Caco-2 (cell line): ENCODE results near the gene ZNF765. TPM values are rescaled to one million over a fixed set of nuclear protein-coding genes. Genes with fewer than 3 reads are reported as not detected.

Source experiments
- BruUV-seq: library from RNA; stranded (reverse); fragments of 400-500 nt; replicated peaks from 2 replicates; lab custom pipeline; 2021; lab: Mats Ljungman, UMichigan
- CTCF ChIA-PET: fragments of 300-600 bp; sonication (Branson Sonifier 250); formaldehyde crosslinking; loops from one replicate; lab custom pipeline; 2022; ENCODE audit warnings: antibody characterized with exemption; lab: Charles Lee
- POLR2A ChIA-PET: fragments of 300-600 bp; sonication (Branson Sonifier 250); formaldehyde crosslinking; loops from one replicate; lab custom pipeline; 2022; ENCODE audit warnings: antibody characterized with exemption; lab: Charles Lee
- DNase-seq, 2 experiments: peaks; one replicate each; pipeline versions ENCODE4 v3.0.0 to v3.0.0-alpha.2; 2020 to 2022
- H3K27me3 ChIP-seq: replicated peaks from 2 replicates; pipeline ENCODE4 v1.6.0; 2011; ENCODE audit warnings: low read length; ENCODE audit not compliant: control insufficient read depth, insufficient read depth
- H3K36me3 ChIP-seq: 2 replicates; pipeline ENCODE4 v1.5.1; 2011; ENCODE audit warnings: low read length; ENCODE audit not compliant: control insufficient read depth, insufficient read depth
- H3K4me1 ChIP-seq: fragments of 250-450 bp; sonication (Bioruptor Pico); 2 replicates; pipeline ENCODE4 v1.5.1; 2020; ENCODE audit warnings: mild to moderate bottlenecking
- H3K4me3 ChIP-seq: 2 replicates; pipeline ENCODE4 v1.5.1; 2011; ENCODE audit warnings: low read depth, mild to moderate bottlenecking, control low read depth, low read length
- H3K9me3 ChIP-seq: fragments of 250-450 bp; sonication (Bioruptor Pico); 2 replicates; pipeline ENCODE4 v1.5.1; 2020; ENCODE audit warnings: mild to moderate bottlenecking, moderate library complexity
- H3K27ac Mint-ChIP-seq: one replicate; pipeline ENCODE4 v1.8.0; 2022; ENCODE audit warnings: mixed read lengths; ENCODE audit not compliant: unreplicated experiment
- H3K27me3 Mint-ChIP-seq: one replicate; pipeline ENCODE4 v1.8.0; 2022; ENCODE audit warnings: mixed read lengths; ENCODE audit not compliant: insufficient read depth, unreplicated experiment
- H3K36me3 Mint-ChIP-seq: one replicate; pipeline ENCODE4 v1.8.0; 2022; ENCODE audit warnings: mild to moderate bottlenecking, mixed read lengths; ENCODE audit not compliant: insufficient read depth, unreplicated experiment
- H3K4me1 Mint-ChIP-seq: one replicate; pipeline ENCODE4 v1.8.0; 2022; ENCODE audit warnings: low read depth, mixed read lengths; ENCODE audit not compliant: unreplicated experiment
- H3K4me3 Mint-ChIP-seq: one replicate; pipeline ENCODE4 v1.8.0; 2022; ENCODE audit warnings: mild to moderate bottlenecking, moderate library complexity, mixed read lengths; ENCODE audit not compliant: unreplicated experiment
- H3K9me3 Mint-ChIP-seq: one replicate; pipeline ENCODE4 v1.8.0; 2022; ENCODE audit warnings: mixed read lengths; ENCODE audit not compliant: unreplicated experiment
- intact Hi-C: fragments of 100-400 bp; cut with micrococcal nuclease; formaldehyde crosslinking; loops from one replicate; pipeline ENCODE4 v1.10.0; 2022; ENCODE audit not compliant: unreplicated experiment
- total RNA-seq: library from RNA; stranded (reverse); gene quantifications from 2 replicates; pipeline ENCODE4 v1.2.3, GENCODE V29; 2022
- TF ChIP-seq, protein P1 (sequence below), 2 experiments: fragments of 200-600 bp in 1 of 2; IDR thresholded peaks; 1 replicate in 1 of 2; 2 replicates in 1 of 2; pipeline versions ENCODE4 v1.5.1 to v1.8.0; 2011 to 2022; ENCODE audit warnings: antibody characterized with exemption in 1 of 2, control low read depth in 1 of 2, inconsistent platforms in 1 of 2, low read depth in 1 of 2, low read length in 1 of 2, mild to moderate bottlenecking in 1 of 2, moderate library complexity in 1 of 2; ENCODE audit not compliant: insufficient read depth in 1 of 2, severe bottlenecking in 1 of 2, unreplicated experiment in 1 of 2

The ZNF765 gene
- total RNA-seq, 1 experiment from 2014 or later: 13.1 TPM

DNA sequence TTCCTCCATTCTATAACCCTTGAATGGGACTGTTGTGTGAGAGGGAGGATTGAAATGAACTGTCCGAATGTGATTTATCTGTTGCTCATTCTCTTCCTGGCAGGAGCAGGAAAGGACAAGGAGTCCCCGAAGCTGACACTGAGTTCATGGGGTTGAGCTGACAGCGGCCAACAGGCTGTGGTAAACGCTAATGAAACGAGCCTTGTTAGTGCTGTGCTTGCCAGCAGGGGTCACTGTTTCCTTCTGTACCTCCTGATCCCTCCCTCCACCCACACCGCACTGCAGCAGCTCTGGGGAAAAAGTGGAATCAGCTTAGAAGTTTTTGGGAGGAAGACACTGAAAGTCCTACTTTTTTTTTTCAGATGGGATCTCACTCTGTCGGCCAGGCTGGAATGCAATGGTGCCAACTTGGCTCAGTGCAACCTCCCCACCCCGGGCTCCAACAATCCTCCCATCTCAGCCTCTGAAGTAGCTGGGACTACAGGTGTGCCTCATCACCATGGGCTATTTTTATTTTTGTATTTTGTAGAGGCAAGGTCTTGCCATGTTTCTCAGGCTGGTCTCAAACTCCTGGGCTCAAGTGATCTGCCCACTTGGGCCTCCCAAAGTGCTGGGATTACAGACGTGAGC, 30.1 kb downstream of the ZNF765 start:
- peak; percentile 50 to 56 for DNase-seq
- no peaks in the 10 kb centered on the region for H3K27me3 ChIP-seq
- no peak overlapping the region for H3K4me3 ChIP-seq
- no peaks in the 10 kb centered on the region; the same call in 1 of the 2 replicates for H3K36me3 ChIP-seq
- no peaks in the 10 kb centered on the region for H3K9me3 Mint-ChIP-seq
- peaks cover 26% of the 10 kb centered on the region for H3K9me3 ChIP-seq
- H3K36me3 Mint-ChIP-seq: peaks cover 35% of the 10 kb centered on the region
- intact Hi-C loops: no loop called here
- H3K4me3 Mint-ChIP-seq: no peak overlapping the region
- POLR2A ChIA-PET: no interaction called here
- no peaks in the 10 kb centered on the region for H3K27me3 Mint-ChIP-seq
- H3K4me1 ChIP-seq: peaks cover 21% of the 10 kb centered on the region
- TF ChIP-seq, protein P1, sequence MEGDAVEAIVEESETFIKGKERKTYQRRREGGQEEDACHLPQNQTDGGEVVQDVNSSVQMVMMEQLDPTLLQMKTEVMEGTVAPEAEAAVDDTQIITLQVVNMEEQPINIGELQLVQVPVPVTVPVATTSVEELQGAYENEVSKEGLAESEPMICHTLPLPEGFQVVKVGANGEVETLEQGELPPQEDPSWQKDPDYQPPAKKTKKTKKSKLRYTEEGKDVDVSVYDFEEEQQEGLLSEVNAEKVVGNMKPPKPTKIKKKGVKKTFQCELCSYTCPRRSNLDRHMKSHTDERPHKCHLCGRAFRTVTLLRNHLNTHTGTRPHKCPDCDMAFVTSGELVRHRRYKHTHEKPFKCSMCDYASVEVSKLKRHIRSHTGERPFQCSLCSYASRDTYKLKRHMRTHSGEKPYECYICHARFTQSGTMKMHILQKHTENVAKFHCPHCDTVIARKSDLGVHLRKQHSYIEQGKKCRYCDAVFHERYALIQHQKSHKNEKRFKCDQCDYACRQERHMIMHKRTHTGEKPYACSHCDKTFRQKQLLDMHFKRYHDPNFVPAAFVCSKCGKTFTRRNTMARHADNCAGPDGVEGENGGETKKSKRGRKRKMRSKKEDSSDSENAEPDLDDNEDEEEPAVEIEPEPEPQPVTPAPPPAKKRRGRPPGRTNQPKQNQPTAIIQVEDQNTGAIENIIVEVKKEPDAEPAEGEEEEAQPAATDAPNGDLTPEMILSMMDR (IDR thresholded peaks at IDR 0.05; ENCODE audit: insufficient read depth in 1 of 2, low read depth in 1 of 2, low read length in 1 of 2, severe bottlenecking in 1 of 2, unreplicated experiment in 1 of 2): peak in 1 of 2 experiments; percentile 43
- CTCF ChIA-PET: interaction anchor here (0.6 to 1.0 kb wide), 4 partner anchors 9 to 240 kb away, joined by 3 to 4 read pairs (median 4); no protein-coding TSS in a partner anchor
- BruUV-seq: no TSS peak
- no peak overlapping the region for H3K27ac Mint-ChIP-seq
- H3K4me1 Mint-ChIP-seq: peaks cover 8% of the 10 kb centered on the region

DNA sequence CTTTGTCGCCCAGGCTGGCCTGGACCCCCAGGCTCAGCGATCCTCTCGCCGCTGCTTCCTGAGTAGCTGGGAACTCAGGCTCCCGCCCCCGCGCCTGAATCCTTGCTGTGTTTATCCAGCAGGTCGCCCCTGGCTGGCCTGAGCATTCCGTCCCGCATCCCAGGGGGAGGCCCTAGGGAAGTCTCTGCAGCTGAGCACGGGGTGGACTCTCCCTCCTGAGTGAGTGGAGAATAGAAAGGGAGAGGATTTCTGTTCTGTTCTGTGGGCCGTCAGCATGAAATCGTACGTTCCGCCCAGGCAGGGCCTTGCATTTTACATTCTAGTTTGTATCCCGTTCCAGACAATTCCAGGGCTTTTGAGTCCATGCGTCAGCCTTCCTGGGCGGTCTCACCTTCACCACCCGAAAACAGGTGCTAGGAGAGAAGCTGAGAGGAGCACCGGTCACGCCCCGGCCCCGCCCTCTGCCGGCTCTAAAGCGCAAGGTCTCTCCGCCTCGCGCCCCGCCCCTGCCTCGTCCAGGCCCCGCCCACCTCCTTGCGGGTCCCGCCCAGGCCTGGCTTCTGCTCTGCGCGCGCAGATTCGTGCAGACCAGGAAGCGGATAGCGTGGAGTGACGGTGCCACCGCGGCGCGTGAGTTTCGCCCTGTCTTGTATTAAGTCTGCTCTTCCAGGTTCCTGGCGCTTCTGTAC, 36.6 kb downstream of the ZNF765 start, which contains the start of gene ZNF761:
ZNF761 (plus strand) TSS at position 586 of the 689 bp plus-strand sequence. CDS start 15,285 bp downstream, outside the sequence.
- POLR2A ChIA-PET: interaction anchor here (0.5 to 1.4 kb wide), 3 partner anchors 13 to 103 kb away, joined by 3 to 5 read pairs (median 4); no protein-coding TSS in a partner anchor
- Histone ChIP-seq H3K9me3 (no peaks in the 10 kb centered on the region; the same call in 1 of the 2 replicates), H3K27me3 (no peaks in the 10 kb centered on the region), H3K4me3 (peak within 1 kb of the TSS; percentile 91), H3K36me3 (peaks cover 5% of the 10 kb centered on the region), H3K4me1 (peaks cover 11% of the 10 kb centered on the region)
- peaks cover 68% of the 10 kb centered on the region for H3K36me3 Mint-ChIP-seq
- peaks cover 10% of the 10 kb centered on the region for H3K4me1 Mint-ChIP-seq
- no peaks in the 10 kb centered on the region for H3K27me3 Mint-ChIP-seq
- CTCF ChIA-PET: interaction anchor here (0.8 to 1.2 kb wide), 3 partner anchors 35 to 361 kb away, joined by 3 to 4 read pairs (median 3); no protein-coding TSS in a partner anchor
- no peaks in the 10 kb centered on the region for H3K9me3 Mint-ChIP-seq
- DNase-seq: peak; percentile 97 to 99
- intact Hi-C loops: loop anchor here (1.0 to 5.0 kb wide), 3 partner anchors 36 to 99 kb away; partner anchors contain the start of genes ZNF765, ZNF813 and ZNF845
- TF ChIP-seq, protein P1 (IDR thresholded peaks at IDR 0.05; ENCODE audit: insufficient read depth in 1 of 2, low read depth in 1 of 2, low read length in 1 of 2, severe bottlenecking in 1 of 2, unreplicated experiment in 1 of 2): peak; percentile 47 to 59
- H3K4me3 Mint-ChIP-seq: peak within 1 kb of the TSS; percentile 81
- BruUV-seq: TSS peak; percentile 82
- H3K27ac Mint-ChIP-seq: peak within 1 kb of the TSS; percentile 83
